HG03439 (cell line): ENCODE results near the gene TAF8.
"Not testable (repeated sequence)": the region's sequence is repeated elsewhere in the genome, so short reads cannot be mapped to it uniquely, and the experiment has no call there.

Source experiments
- ATAC-seq: cut with Tn5 transposase; IDR thresholded peaks from one replicate; pipeline ENCODE4 v1.9.1; 2021; ENCODE audit warnings: mild to moderate bottlenecking, moderate library complexity; ENCODE audit not compliant: unreplicated experiment

TAF8 gene

GRCh38 chr6:42050297-42051267, at the start of gene TAF8:
Gene TAF8, plus strand, starts transcription at chr6:42050524. Its CDS starts 18 bp downstream, at chr6:42050542.
- peak; percentile 82 for ATAC-seq

- ATAC-seq, result no peak
Observed at GRCh38 chr6:42001506-42001905, 48.8 kb upstream of the TAF8 start.

GRCh38 chr6:42003658-42004057, 46.7 kb upstream of the TAF8 start:
- ATAC-seq, result not testable (repeated sequence)

- ATAC-seq, result no peak
Observed at GRCh38 chr6:42007286-42008137, 42.8 kb upstream of the TAF8 start.

- ATAC-seq, result not testable (repeated sequence)
Observed at GRCh38 chr6:42008138-42008528, 42.2 kb upstream of the TAF8 start.

- ATAC-seq, result no peak
Observed at GRCh38 chr6:42009844-42010184, 40.5 kb upstream of the TAF8 start.

- ATAC-seq, result no peak
Observed at GRCh38 chr6:42010185-42010891, 40.0 kb upstream of the TAF8 start.

- ATAC-seq, result no peak
Observed at GRCh38 chr6:42010909-42011308, 39.4 kb upstream of the TAF8 start.

- no peak for ATAC-seq
Observed at GRCh38 chr6:42012501-42013133, 37.7 kb upstream of the TAF8 start.

- no peak for ATAC-seq
Observed at GRCh38 chr6:42013134-42013516, 37.2 kb upstream of the TAF8 start.

- ATAC-seq, result no peak
Observed at GRCh38 chr6:42017021-42017643, 33.2 kb upstream of the TAF8 start.

GRCh38 chr6:42020967-42021366, 29.4 kb upstream of the TAF8 start:
- no peak for ATAC-seq

- no peak for ATAC-seq
Observed at GRCh38 chr6:42021847-42022754, 28.2 kb upstream of the TAF8 start.

- ATAC-seq, result no peak
Observed at GRCh38 chr6:42022755-42023384, 27.5 kb upstream of the TAF8 start.

- peak; percentile 50 for ATAC-seq
Observed at GRCh38 chr6:42025066-42025844, 25.1 kb upstream of the TAF8 start.

GRCh38 chr6:42025845-42026243, 24.5 kb upstream of the TAF8 start:
- ATAC-seq, result peak; percentile 9

GRCh38 chr6:42026540-42026939, 23.8 kb upstream of the TAF8 start:
- no peak for ATAC-seq
